ENCODE measurements around the gene GTPBP10.

DNA sequence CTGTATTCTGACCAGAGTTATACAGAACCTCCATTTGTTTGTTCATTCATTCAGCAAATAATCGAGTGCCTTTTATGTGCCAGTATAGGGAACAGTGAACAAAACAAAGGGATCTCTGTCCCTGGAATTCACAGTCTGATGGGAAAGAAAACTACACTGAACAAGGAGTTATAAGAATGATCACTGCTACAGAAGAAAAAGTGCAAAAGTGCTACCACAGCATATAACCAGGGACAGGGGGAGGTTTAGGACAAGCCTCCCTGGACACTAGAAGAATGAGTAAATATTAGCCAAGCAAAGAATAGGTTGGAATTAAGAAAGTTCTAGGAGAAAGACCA is 60.9 kb downstream of the GTPBP10 start:
- TF ChIP-seq, protein P1, sequence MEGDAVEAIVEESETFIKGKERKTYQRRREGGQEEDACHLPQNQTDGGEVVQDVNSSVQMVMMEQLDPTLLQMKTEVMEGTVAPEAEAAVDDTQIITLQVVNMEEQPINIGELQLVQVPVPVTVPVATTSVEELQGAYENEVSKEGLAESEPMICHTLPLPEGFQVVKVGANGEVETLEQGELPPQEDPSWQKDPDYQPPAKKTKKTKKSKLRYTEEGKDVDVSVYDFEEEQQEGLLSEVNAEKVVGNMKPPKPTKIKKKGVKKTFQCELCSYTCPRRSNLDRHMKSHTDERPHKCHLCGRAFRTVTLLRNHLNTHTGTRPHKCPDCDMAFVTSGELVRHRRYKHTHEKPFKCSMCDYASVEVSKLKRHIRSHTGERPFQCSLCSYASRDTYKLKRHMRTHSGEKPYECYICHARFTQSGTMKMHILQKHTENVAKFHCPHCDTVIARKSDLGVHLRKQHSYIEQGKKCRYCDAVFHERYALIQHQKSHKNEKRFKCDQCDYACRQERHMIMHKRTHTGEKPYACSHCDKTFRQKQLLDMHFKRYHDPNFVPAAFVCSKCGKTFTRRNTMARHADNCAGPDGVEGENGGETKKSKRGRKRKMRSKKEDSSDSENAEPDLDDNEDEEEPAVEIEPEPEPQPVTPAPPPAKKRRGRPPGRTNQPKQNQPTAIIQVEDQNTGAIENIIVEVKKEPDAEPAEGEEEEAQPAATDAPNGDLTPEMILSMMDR (IDR thresholded peaks at IDR 0.05; ENCODE audit: insufficient read depth, low read length), result no peak
- TF ChIP-seq POLR2AphosphoS5 (IDR thresholded peaks at IDR 0.05; ENCODE audit: low read depth) (no peak), REST (IDR thresholded peaks at IDR 0.05; ENCODE audit: insufficient replicate concordance, low read depth) (no peak), SPI1 (IDR thresholded peaks at IDR 0.05; ENCODE audit: borderline replicate concordance, low read depth) (no peak)
